Ovary (tissue), 9 donors: Measurements from ENCODE around the gene NEDD4L. TPM values are rescaled to one million over a fixed set of nuclear protein-coding genes. Genes with fewer than 3 reads are reported as not detected.

ENCODE experiments used
- DNase-seq, 5 donors: peaks; one replicate each; pipeline ENCODE4 v3.0.0-alpha.2; 2019 to 2020
- H3K27ac ChIP-seq, 2 donors: fragments of 200-600 bp; one replicate each; pipeline versions ENCODE4 v1.5.1 to v1.8.0; 2019 to 2022
- H3K27me3 ChIP-seq: fragments of 200-600 bp; one replicate; pipeline ENCODE4 v1.8.0; 2022
- H3K36me3 ChIP-seq: fragments of 200-600 bp; sonication (generic); one replicate; pipeline ENCODE4 v1.5.1; 2019
- H3K4me1 ChIP-seq: one replicate; pipeline ENCODE4 v1.8.1; 2013; ENCODE audit warnings: mild to moderate bottlenecking, moderate library complexity; ENCODE audit not compliant: insufficient read depth
- H3K4me3 ChIP-seq: fragments of 200-600 bp; sonication (generic); one replicate; pipeline ENCODE4 v1.5.1; 2017
- H3K9me3 ChIP-seq, 2 donors: fragments of 200-600 bp in 1 of 2; sonication (generic) in 1 of 2; one replicate each; pipeline versions ENCODE4 v1.5.1 to v1.8.1; 2013 to 2019; ENCODE audit warnings: mild to moderate bottlenecking in 1 of 2, moderate library complexity in 1 of 2
- CTCF ChIP-seq, 3 donors: fragments of 450-650 bp in 2 of 3; fragments of 200-600 bp in 1 of 3; IDR thresholded peaks; one replicate each; pipeline versions ENCODE4 v1.5.1 to v1.8.0; 2016 to 2022; ENCODE audit warnings: antibody characterized with exemption in 3 of 3, mild to moderate bottlenecking in 1 of 3
- EP300 ChIP-seq: sonication (generic); formaldehyde crosslinking; IDR thresholded peaks from one replicate; pipeline ENCODE4 v1.6.1; 2017; ENCODE audit warnings: antibody characterized with exemption
- POLR2A ChIP-seq: fragments of 450-650 bp; IDR thresholded peaks from one replicate; pipeline ENCODE4 v1.6.1; 2017; ENCODE audit warnings: antibody characterized with exemption, mild to moderate bottlenecking, moderate library complexity
- WGBS, 3 donors: extraction: QIAGEN DNeasy Blood & Tissue Kit in 1 of 3; methylation state at CpG; one replicate each; pipeline versions ENCODE4 v1.1.5 to v1.1.7; 2013 to 2017; 5-methylcytosine and 5-hydroxymethylcytosine counted together
- intact Hi-C, 4 donors: fragments of 100-400 bp; cut with DNase I; formaldehyde crosslinking; loops; one replicate each; pipeline versions ENCODE4 v1.11.0 to v1.15.1; 2022 to 2023
- polyA plus RNA-seq, 2 donors: library from polyadenylated mRNA; stranded (reverse); fragments of 200-250 nt in 1 of 2; fragments of 350-450 nt in 1 of 2; fragmentation: Illumina TruSeq in 1 of 2; extraction: RNeasy Lipid Tissue Mini Kit (QIAGEN cat#74804) in 1 of 2; gene quantifications; one replicate each; pipeline ENCODE4 v1.2.3, GENCODE V29; 2013 to 2014
- total RNA-seq, 7 donors: library from RNA; depleted of rRNA in 2 of 7; stranded (reverse); fragments of >200 nt in 2 of 7; fragmentation: NEBNext Ultra II Directional in 3 of 7; extraction: Animal tissue kit (Norgen Biotek cat#: 25700) in 3 of 7; gene quantifications; one replicate each; pipeline versions ENCODE4 v1.1.0 to v1.2.4, GENCODE V29; 2016 to 2023
- donor health status: DM: no; HTN: no; CAD: no; lungs with moderate emphysema.
- donor health status: DM: no; HTN: no; CAD: no.
- donor health status: Bipolar disorder and iron deficiency.
- donor health status: DM: yes; HTN: yes; CAD: no.
- donor health status: DM: no; HTN: no; CAD: no.
- donor health status: DM: yes; HTN: yes; CAD: no.

NEDD4L gene
- total and polyA plus RNA-seq, 9 donors = 11.0 to 75.2 (median 18.2) TPM

GRCh38 chr18:58394046-58394445, 350.0 kb downstream of the NEDD4L start:
- intact Hi-C loops = no loop called here
- no peak overlapping the region for H3K27ac ChIP-seq
- no peaks in the 10 kb centered on the region for H3K36me3 ChIP-seq

GRCh38 chr18:58394602-58395425, 350.8 kb downstream of the NEDD4L start:
- intact Hi-C loops = no loop called here
- H3K9me3 ChIP-seq = no peaks in the 10 kb centered on the region
- no peaks in the 10 kb centered on the region for H3K4me1 ChIP-seq
- 92 to 96% (median 95%) methylated on average over 12 of the region's 12 CpGs for WGBS, 3 donors
- no peaks in the 10 kb centered on the region for H3K27me3 ChIP-seq
- H3K4me3 ChIP-seq = no peak overlapping the region
- H3K36me3 ChIP-seq = no peaks in the 10 kb centered on the region
- DNase-seq = no peak
- TF ChIP-seq EP300 (no peak), POLR2A (no peak), CTCF (IDR thresholded peaks at IDR 0.05) (no peak)
- no peak overlapping the region for H3K27ac ChIP-seq

More at GRCh38 chr18:58394046-58394445, 350.0 kb downstream of the NEDD4L start:
- H3K27me3 ChIP-seq = no peaks in the 10 kb centered on the region
- no peaks in the 10 kb centered on the region for H3K4me1 ChIP-seq
- 97 to 98% (median 97%) methylated on average over 7 of the region's 7 CpGs for WGBS, 3 donors
- no peaks in the 10 kb centered on the region for H3K9me3 ChIP-seq
- DNase-seq = no peak
- H3K4me3 ChIP-seq = no peak overlapping the region
- TF ChIP-seq CTCF (IDR thresholded peaks at IDR 0.05) (no peak), POLR2A (no peak), EP300 (no peak)

- intact Hi-C loops = no loop called here
These were observed 352.1 kb downstream of the NEDD4L start for GRCh38 chr18:58396144-58396543.

GRCh38 chr18:58396966-58397365, 352.9 kb downstream of the NEDD4L start:
- WGBS, 3 donors = 77 to 78% (median 78%) methylated on average over 3 of the region's 3 CpGs
- no peak for TF ChIP-seq POLR2A
- TF ChIP-seq EP300 = no peak
- TF ChIP-seq CTCF (IDR thresholded peaks at IDR 0.05) = no peak
- no peaks in the 10 kb centered on the region for H3K9me3 ChIP-seq
- H3K27me3 ChIP-seq = no peaks in the 10 kb centered on the region
- peaks cover 3% of the 10 kb centered on the region for H3K4me1 ChIP-seq
- no peak for DNase-seq
- intact Hi-C loops = no loop called here
- H3K27ac ChIP-seq = no peak overlapping the region
- H3K4me3 ChIP-seq = no peak overlapping the region
- no peaks in the 10 kb centered on the region for H3K36me3 ChIP-seq

More at GRCh38 chr18:58396144-58396543, 352.1 kb downstream of the NEDD4L start:
- no peaks in the 10 kb centered on the region for H3K27me3 ChIP-seq
- TF ChIP-seq EP300 = no peak
- no peak overlapping the region for H3K27ac ChIP-seq
- 93 to 95% (median 95%) methylated on average over 10 of the region's 10 CpGs for WGBS, 3 donors
- H3K4me3 ChIP-seq = no peak overlapping the region
- H3K36me3 ChIP-seq = no peaks in the 10 kb centered on the region
- no peak for DNase-seq
- peaks cover 3% of the 10 kb centered on the region for H3K4me1 ChIP-seq
- H3K9me3 ChIP-seq = no peaks in the 10 kb centered on the region
